Measurements from ENCODE around the gene ZNF484. TPM values are rescaled to one million over a fixed set of nuclear protein-coding genes. Genes with fewer than 3 reads are reported as not detected.
A peak's percentile ranks its signal among the peaks of the same experiment; 100 is the strongest.
"Not testable (repeated sequence)": the region's sequence is repeated elsewhere in the genome, so short reads cannot be mapped to it uniquely, and the experiment has no call there.

ZNF484 gene
- total RNA-seq, 4 donors from 2014 or later = 5.3 to 10.3 (median 6.1) TPM

DNA sequence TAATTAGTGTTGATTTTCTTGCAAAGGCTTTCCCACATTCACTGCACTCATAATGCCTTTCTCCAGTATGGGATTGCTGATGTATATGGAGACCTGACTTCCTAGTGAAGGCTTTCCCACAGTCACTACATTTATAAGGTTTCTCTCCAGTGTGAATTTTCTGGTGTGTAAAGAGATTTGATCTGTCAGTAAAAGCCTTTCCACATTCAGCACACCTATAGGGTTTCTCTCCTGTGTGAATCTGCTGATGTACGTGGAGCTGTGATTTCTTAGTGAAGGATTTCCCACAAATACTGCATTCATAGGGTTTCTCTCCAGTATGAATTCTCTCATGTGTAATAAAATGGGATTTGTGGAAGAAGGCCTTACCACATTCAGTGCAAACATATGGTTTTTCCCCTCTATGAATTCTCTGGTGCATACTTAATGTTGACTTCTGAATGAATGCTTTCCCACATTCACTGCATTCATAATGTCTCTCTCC lies 31.1 kb downstream of the ZNF484 start:
- H3K4me1 ChIP-seq = no peaks in the 10 kb centered on the region
- no peak overlapping the region for H3K27ac ChIP-seq
- H3K36me3 ChIP-seq = peaks cover 46% of the 10 kb centered on the region
- 100% methylated on average over 1 of the region's 1 CpG for WGBS
- peaks cover 37% of the 10 kb centered on the region for H3K9me3 ChIP-seq
- no peaks in the 10 kb centered on the region for H3K27me3 ChIP-seq
- no peak overlapping the region for H3K4me3 ChIP-seq
- DNase-seq (ENCODE audit: low spot score in 2 of 2) = no peak
- no peak for TF ChIP-seq POLR2A (IDR thresholded peaks at IDR 0.05)
- TF ChIP-seq, protein P1, sequence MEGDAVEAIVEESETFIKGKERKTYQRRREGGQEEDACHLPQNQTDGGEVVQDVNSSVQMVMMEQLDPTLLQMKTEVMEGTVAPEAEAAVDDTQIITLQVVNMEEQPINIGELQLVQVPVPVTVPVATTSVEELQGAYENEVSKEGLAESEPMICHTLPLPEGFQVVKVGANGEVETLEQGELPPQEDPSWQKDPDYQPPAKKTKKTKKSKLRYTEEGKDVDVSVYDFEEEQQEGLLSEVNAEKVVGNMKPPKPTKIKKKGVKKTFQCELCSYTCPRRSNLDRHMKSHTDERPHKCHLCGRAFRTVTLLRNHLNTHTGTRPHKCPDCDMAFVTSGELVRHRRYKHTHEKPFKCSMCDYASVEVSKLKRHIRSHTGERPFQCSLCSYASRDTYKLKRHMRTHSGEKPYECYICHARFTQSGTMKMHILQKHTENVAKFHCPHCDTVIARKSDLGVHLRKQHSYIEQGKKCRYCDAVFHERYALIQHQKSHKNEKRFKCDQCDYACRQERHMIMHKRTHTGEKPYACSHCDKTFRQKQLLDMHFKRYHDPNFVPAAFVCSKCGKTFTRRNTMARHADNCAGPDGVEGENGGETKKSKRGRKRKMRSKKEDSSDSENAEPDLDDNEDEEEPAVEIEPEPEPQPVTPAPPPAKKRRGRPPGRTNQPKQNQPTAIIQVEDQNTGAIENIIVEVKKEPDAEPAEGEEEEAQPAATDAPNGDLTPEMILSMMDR (IDR thresholded peaks at IDR 0.05) = no peak
- TF ChIP-seq POLR2AphosphoS5 (IDR thresholded peaks at IDR 0.05) = no peak
- no peak for TF ChIP-seq EP300 (IDR thresholded peaks at IDR 0.05)

DNA sequence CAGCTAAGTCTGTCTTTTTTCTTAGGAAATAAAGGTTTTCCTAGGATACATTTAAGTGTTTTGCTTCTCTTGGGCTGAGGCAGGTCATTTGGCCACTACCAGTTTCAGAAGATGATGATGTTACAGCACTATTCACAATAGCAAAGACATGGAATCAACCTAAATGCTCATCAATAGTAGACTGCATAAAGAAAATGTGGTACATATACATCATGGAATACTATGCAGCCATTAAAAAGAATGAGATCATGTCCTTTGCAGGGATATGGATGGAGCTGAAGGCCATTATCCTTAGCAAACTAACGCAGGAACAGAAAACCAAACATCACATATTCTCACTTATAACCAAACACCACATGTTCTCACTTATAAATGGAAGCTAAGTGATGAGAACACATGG lies 39.4 kb downstream of the ZNF484 start:
- not testable (repeated sequence) for DNase-seq (ENCODE audit: low spot score in 2 of 2); H3K27ac ChIP-seq; H3K4me1 ChIP-seq; H3K4me3 ChIP-seq; H3K27me3 ChIP-seq; H3K36me3 ChIP-seq
- H3K9me3 ChIP-seq = peaks cover 22% of the 10 kb centered on the region
- 97% methylated on average over 1 of the region's 1 CpG for WGBS

DNA sequence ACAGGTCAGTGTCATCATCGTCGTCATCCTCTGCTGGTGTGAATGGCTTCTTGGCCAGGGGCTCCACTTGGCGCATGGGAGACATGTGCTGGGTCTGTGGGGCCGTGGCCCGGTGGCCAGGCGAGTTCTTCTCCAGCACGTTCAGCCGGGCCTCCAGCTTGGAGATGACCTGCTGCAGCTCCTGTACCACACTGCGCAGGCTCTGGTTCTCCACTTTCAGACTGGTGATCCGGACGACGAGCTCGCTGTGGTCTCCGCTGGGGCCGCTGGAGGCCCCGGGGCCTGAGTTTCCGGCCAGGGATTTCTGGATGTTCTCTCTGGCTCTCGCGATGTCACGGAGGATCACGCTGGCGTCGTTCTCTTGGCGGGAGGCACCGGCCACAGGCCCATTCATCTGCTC lies 40.6 kb downstream of the ZNF484 start:
- 99% methylated on average over 25 of the region's 25 CpGs for WGBS
- Histone ChIP-seq H3K4me3 (no peak overlapping the region), H3K4me1 (no peaks in the 10 kb centered on the region), H3K9me3 (peaks cover 22% of the 10 kb centered on the region), H3K36me3 (no peaks in the 10 kb centered on the region), H3K27me3 (no peaks in the 10 kb centered on the region), H3K27ac (no peak overlapping the region)
- no peak for DNase-seq (ENCODE audit: low spot score in 2 of 2)
- TF ChIP-seq POLR2AphosphoS5 (IDR thresholded peaks at IDR 0.05) (no peak), POLR2A (IDR thresholded peaks at IDR 0.05) (no peak), EP300 (IDR thresholded peaks at IDR 0.05) (no peak)
- TF ChIP-seq, protein P1 (IDR thresholded peaks at IDR 0.05) = no peak

DNA sequence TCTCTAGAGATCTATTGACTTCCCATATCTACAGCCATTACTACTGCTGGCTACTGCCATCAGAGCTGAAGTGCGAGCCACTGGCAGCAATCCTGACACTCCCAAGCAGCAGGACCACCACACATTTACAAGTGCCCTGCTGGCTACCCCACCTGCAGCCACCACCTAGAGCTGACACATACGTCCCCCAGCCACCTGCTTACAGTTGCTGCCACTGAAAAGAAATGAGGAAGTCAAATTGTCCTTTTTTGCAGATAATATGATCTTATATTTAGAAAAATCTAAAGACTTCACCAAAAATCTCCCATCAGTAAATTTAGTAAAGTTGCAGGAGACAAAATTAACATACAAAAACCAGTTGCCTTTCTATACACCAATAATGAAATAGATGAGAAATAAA lies 48.4 kb downstream of the ZNF484 start:
- no peak for DNase-seq (ENCODE audit: low spot score in 2 of 2)
- no peaks in the 10 kb centered on the region for H3K36me3 ChIP-seq
- H3K4me1 ChIP-seq = no peaks in the 10 kb centered on the region
- H3K27me3 ChIP-seq = no peaks in the 10 kb centered on the region
- WGBS = 85% methylated on average over 2 of the region's 2 CpGs
- no peak overlapping the region for H3K27ac ChIP-seq
- TF ChIP-seq EP300 (IDR thresholded peaks at IDR 0.05) = no peak
- TF ChIP-seq, protein P1 (IDR thresholded peaks at IDR 0.05) = no peak
- TF ChIP-seq POLR2AphosphoS5 (IDR thresholded peaks at IDR 0.05) = no peak
- TF ChIP-seq POLR2A (IDR thresholded peaks at IDR 0.05) = no peak
- no peaks in the 10 kb centered on the region for H3K9me3 ChIP-seq
- no peak overlapping the region for H3K4me3 ChIP-seq

DNA sequence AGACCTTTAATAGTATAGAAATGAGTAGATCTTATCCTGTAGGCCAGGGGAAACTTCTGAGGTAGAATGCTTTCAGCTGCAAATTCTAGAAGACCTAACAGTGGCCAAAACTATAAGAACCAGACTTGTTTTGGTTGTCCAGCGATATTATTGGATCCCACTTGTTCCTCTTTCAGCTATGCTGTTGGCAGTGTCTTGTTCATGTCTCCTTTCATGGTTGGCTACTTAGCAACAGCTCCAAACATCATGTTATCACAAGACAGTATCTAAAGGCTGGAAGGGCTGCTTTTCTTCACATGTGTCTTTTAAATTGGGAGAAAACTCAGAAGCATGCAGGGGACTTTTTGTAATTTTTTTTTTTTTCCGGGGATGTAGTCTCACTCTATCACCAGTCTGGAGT lies 52.8 kb downstream of the ZNF484 start:
- not testable (repeated sequence) for H3K4me3 ChIP-seq; H3K9me3 ChIP-seq; DNase-seq (ENCODE audit: low spot score in 2 of 2); H3K27ac ChIP-seq; H3K4me1 ChIP-seq; H3K36me3 ChIP-seq
- H3K27me3 ChIP-seq = peaks cover 11% of the 10 kb centered on the region
- 44% methylated on average over 2 of the region's 2 CpGs for WGBS

DNA sequence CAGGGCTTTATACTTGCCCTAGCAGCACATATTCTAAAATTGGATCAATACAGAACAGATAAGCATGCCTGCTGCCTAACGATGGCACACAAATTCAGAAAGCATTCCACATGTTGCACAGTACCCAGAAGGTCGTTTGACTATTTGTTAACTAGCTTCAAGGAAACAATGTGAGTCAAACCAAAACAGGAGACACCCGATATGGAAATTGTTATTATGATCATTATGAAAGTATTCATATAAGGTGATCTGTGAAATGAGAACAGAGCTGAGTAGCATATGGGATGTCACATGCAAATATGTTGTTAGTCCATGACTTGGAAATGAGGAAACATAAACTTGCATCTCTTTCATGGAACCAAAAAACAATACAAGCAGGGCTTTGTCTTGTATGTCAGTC lies 56.9 kb downstream of the ZNF484 start:
- no peaks in the 10 kb centered on the region for H3K4me1 ChIP-seq
- peaks cover 38% of the 10 kb centered on the region for H3K27me3 ChIP-seq
- no peaks in the 10 kb centered on the region for H3K36me3 ChIP-seq
- no peaks in the 10 kb centered on the region for H3K9me3 ChIP-seq
- DNase-seq (ENCODE audit: low spot score in 2 of 2) = no peak
- WGBS = 77% methylated on average over 3 of the region's 3 CpGs
- TF ChIP-seq, protein P1 (IDR thresholded peaks at IDR 0.05) = no peak
- TF ChIP-seq POLR2A (IDR thresholded peaks at IDR 0.05) = no peak
- TF ChIP-seq EP300 (IDR thresholded peaks at IDR 0.05) = no peak
- no peak for TF ChIP-seq POLR2AphosphoS5 (IDR thresholded peaks at IDR 0.05)
- no peak overlapping the region for H3K27ac ChIP-seq
- no peak overlapping the region for H3K4me3 ChIP-seq

DNA sequence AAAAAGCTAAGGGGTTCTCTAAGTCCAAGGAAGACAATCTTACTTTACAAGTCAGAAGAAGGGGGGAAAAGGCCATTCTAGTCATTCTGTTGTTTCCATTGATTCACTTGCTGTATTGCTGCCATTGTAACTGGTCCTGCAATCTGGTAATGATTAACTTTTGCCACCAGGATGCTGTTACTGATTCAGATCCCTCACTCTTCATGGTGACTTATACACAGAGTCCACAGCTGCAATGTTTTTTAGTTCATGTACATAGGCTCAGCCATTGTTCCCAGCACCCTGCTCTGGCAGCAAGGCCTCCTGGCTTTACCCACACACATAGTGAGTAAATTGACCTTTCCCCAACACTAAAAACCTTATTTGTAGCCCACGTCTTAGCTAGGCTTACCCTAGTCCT lies 57.9 kb downstream of the ZNF484 start:
- 86% methylated on average over 1 of the region's 1 CpG for WGBS
- H3K36me3 ChIP-seq; DNase-seq (ENCODE audit: low spot score in 2 of 2); H3K4me3 ChIP-seq; H3K4me1 ChIP-seq; H3K9me3 ChIP-seq; H3K27ac ChIP-seq: not testable (repeated sequence)
- peaks cover 48% of the 10 kb centered on the region for H3K27me3 ChIP-seq

DNA sequence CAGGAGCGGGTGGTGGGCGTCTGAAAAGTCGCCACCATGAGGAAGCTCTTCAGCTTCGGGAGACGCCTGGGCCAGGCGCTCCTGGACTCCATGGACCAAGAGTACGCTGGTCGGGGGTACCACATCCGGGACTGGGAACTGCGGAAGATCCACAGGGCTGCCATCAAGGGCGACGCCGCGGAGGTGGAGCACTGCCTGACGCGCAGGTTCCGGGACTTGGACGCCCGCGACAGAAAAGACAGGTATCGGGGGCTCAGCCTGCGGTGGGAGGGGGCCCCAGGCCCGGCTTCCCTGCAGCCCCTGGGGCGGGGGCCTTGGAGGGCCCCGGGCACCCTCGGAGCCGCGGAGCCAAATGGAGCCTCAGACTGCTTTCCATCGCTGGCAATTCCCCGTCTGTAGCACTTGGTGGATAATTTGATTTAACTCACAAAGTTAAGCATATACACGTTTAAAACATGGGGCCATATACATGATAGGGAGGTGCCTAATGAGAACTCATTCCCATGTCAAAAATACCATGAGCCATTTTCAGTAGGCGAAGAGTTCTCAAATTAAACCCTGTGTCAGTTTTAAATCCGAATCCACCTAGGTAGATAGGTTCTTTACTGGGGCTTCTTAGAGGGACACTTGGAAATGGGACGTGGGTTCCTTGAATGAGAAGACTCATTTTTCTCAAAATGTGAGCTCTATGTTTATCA lies 68.1 kb downstream of the ZNF484 start:
- WGBS = 23% methylated on average over 8 of the region's 34 CpGs

More for the DNA sequence above, 68.1 kb downstream of the ZNF484 start:
- not testable (repeated sequence) for H3K36me3 ChIP-seq; H3K9me3 ChIP-seq; H3K27ac ChIP-seq; DNase-seq (ENCODE audit: low spot score in 2 of 2)
- Histone ChIP-seq H3K4me3 (peak overlapping the region; percentile 40), H3K27me3 (peaks cover 96% of the 10 kb centered on the region), H3K4me1 (peaks cover 32% of the 10 kb centered on the region)
